Measurements from ENCODE around the gene URB2.
"Not testable (repeated sequence)": the region's sequence is repeated elsewhere in the genome, so short reads cannot be mapped to it uniquely, and the experiment has no call there.

URB2 gene

DNA sequence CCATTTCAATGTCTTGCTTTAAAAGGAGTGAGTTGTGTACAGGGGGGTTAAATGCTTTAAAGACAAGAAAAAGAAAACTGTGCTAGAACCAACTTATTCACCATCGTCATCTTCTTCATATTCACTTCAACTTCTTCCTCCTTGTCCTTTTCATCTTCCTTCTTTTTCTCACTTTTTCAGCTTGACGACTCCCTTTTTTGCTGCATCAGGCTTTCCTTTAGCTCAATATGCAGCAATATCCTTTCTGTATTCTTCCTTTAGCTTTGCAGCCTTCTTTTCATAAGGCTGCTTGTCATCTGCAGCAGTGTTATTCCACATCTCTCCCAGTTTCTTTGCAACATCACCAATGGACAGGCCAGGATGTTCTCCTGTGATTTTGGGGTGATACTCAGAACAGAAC, 79.1 kb downstream of the URB2 start:
- H3K27ac ChIP-seq (ENCODE audit: low read depth in 2 of 2, low read length in 2 of 2); H3K4me1 ChIP-seq (ENCODE audit: control insufficient read depth in 2 of 2, insufficient read depth in 2 of 2, low read length in 2 of 2); H3K36me3 ChIP-seq (ENCODE audit: control insufficient read depth in 2 of 2, insufficient read depth in 2 of 2, low read length in 2 of 2); H3K27me3 ChIP-seq (ENCODE audit: control insufficient read depth in 2 of 2, insufficient read depth in 2 of 2, low read length in 2 of 2); H3K4me3 ChIP-seq (ENCODE audit: low read length in 2 of 2); H3K9ac ChIP-seq (ENCODE audit: low read depth in 1 of 2, low read length in 2 of 2); H3K9me3 ChIP-seq (ENCODE audit: control insufficient read depth in 2 of 2, low read length in 2 of 2): not testable (repeated sequence)

DNA sequence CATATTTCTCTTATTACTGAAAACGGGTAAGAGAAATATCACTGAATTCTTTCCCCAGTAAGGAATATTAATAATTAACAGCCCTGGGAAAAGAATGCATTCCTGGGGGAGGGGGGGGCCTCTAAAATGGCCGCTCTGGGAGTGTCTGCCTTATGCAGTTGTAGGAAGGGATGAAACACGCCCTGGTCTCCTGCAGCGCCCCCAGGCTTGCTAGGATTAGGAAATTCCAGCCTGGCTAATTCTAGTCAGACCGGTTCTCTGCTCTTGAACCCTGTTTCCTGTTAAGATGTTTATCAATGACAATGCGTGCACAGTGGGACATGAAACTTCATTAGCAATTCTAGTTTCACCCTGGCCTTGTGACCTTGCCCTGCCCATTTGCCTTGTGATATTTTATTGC, 81.1 kb downstream of the URB2 start:
- H3K27me3 ChIP-seq (ENCODE audit: control insufficient read depth in 2 of 2, insufficient read depth in 2 of 2, low read length in 2 of 2); H3K9me3 ChIP-seq (ENCODE audit: control insufficient read depth in 2 of 2, low read length in 2 of 2); H3K27ac ChIP-seq (ENCODE audit: low read depth in 2 of 2, low read length in 2 of 2); H3K4me3 ChIP-seq (ENCODE audit: low read length in 2 of 2); H3K36me3 ChIP-seq (ENCODE audit: control insufficient read depth in 2 of 2, insufficient read depth in 2 of 2, low read length in 2 of 2); H3K4me1 ChIP-seq (ENCODE audit: control insufficient read depth in 2 of 2, insufficient read depth in 2 of 2, low read length in 2 of 2); H3K9ac ChIP-seq (ENCODE audit: low read depth in 1 of 2, low read length in 2 of 2): not testable (repeated sequence)

DNA sequence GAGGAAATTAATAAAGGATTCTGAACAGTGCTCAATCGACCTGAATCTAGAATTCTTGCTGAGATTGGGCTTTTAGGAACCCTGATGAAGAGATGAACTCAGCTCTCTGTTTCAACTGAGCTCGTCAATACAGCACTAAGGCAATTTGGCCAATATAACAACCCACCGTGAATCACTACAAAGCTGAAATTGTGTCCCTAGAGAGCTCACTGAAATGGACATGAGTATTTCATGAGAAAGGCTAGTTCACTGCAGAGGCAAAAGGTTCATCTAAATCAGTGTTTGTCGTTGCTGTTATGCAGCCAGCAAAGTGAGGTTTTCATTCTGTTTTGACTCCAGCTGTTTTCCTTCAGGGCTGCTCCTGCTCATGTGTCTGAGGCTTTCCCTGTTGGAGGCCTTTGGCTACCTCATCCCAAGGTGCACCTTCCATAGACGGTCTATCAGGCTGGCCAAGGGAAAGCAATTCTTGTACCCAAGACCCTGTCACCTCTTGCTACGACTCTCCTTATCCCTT, 83.5 kb downstream of the URB2 start:
- no peaks in the 10 kb centered on the region for H3K9me3 ChIP-seq (ENCODE audit: control insufficient read depth in 2 of 2, low read length in 2 of 2)
- H3K9ac ChIP-seq (ENCODE audit: low read depth in 1 of 2, low read length in 2 of 2): no peak overlapping the region
- H3K27ac ChIP-seq (ENCODE audit: low read depth in 2 of 2, low read length in 2 of 2): no peak overlapping the region
- H3K27me3 ChIP-seq (ENCODE audit: control insufficient read depth in 2 of 2, insufficient read depth in 2 of 2, low read length in 2 of 2): no peaks in the 10 kb centered on the region
- H3K4me1 ChIP-seq (ENCODE audit: control insufficient read depth in 2 of 2, insufficient read depth in 2 of 2, low read length in 2 of 2): no peaks in the 10 kb centered on the region
- no peak overlapping the region for H3K4me3 ChIP-seq (ENCODE audit: low read length in 2 of 2)
- H3K36me3 ChIP-seq (ENCODE audit: control insufficient read depth in 2 of 2, insufficient read depth in 2 of 2, low read length in 2 of 2): no peaks in the 10 kb centered on the region

Measured in mucosa of rectum (tissue), 2 donors.